Natural killer cell (primary cell): ENCODE data around the gene RASGRP4. TPM values are rescaled to one million over a fixed set of nuclear protein-coding genes. Genes with fewer than 3 reads are reported as not detected.
"Not testable (repeated sequence)": the region's sequence is repeated elsewhere in the genome, so short reads cannot be mapped to it uniquely, and the experiment has no call there.

Source experiments
- ATAC-seq, 3 donors: fragments of 150-1000 bp in 2 of 3; fragments of 200-7000 bp in 1 of 3; cut with Tn5 transposase; 1 replicate in 1 of 3; 2 replicates in 2 of 3; pipeline ENCODE4 v1.10.0; 2021; ENCODE audit warnings: mild to moderate bottlenecking in 2 of 3, moderate library complexity in 2 of 3
- DNase-seq, 2 donors: peaks; one replicate each; pipeline versions ENCODE4 v3.0.0 to v3.0.0-alpha.2; 2013 to 2021; ENCODE audit warnings: mixed read lengths in 1 of 2
- H3K27ac ChIP-seq: one replicate; pipeline ENCODE4 v1.5.1; 2013; ENCODE audit warnings: mild to moderate bottlenecking, low read length
- H3K27me3 ChIP-seq: one replicate; pipeline ENCODE4 v1.6.1; 2013; ENCODE audit warnings: low read length; ENCODE audit not compliant: control insufficient read depth, insufficient read depth
- H3K36me3 ChIP-seq: one replicate; pipeline ENCODE4 v1.6.1; 2013; ENCODE audit warnings: low read length; ENCODE audit not compliant: control insufficient read depth, insufficient read depth
- H3K4me1 ChIP-seq: one replicate; pipeline ENCODE4 v1.6.1; 2013; ENCODE audit warnings: low read length; ENCODE audit not compliant: control insufficient read depth, insufficient read depth
- H3K4me3 ChIP-seq: one replicate; pipeline ENCODE4 v1.5.1; 2013; ENCODE audit warnings: low read length
- H3K9me3 ChIP-seq: one replicate; pipeline ENCODE4 v1.6.1; 2013; ENCODE audit warnings: low read length; ENCODE audit not compliant: control insufficient read depth, insufficient read depth
- H3K27ac Mint-ChIP-seq, 2 donors: one replicate each; pipeline ENCODE4 v1.8.0; 2022; ENCODE audit warnings: mild to moderate bottlenecking in 2 of 2, mixed read lengths in 2 of 2, moderate library complexity in 1 of 2
- H3K27me3 Mint-ChIP-seq, 2 donors: one replicate each; pipeline ENCODE4 v1.8.0; 2022; ENCODE audit warnings: low read depth in 2 of 2, mixed read lengths in 2 of 2
- H3K36me3 Mint-ChIP-seq: one replicate; pipeline ENCODE4 v1.8.0; 2022; ENCODE audit warnings: mixed read lengths
- H3K4me1 Mint-ChIP-seq, 2 donors: one replicate each; pipeline ENCODE4 v1.8.0; 2022; ENCODE audit warnings: mixed read lengths in 2 of 2
- H3K4me3 Mint-ChIP-seq: one replicate; pipeline ENCODE4 v1.8.0; 2022; ENCODE audit warnings: mild to moderate bottlenecking, moderate library complexity, mixed read lengths
- H3K9me3 Mint-ChIP-seq, 2 donors: one replicate each; pipeline ENCODE4 v1.8.0; 2022; ENCODE audit warnings: mixed read lengths in 2 of 2
- CTCF ChIP-seq: fragments of 200-600 bp; IDR thresholded peaks from one replicate; pipeline ENCODE4 v1.8.0; 2022; ENCODE audit warnings: antibody characterized with exemption
- WGBS: methylation state at CpG from one replicate; pipeline ENCODE4 v1.1.7; 2013; ENCODE audit warnings: missing lambda C conversion rate; ENCODE audit not compliant: insufficient coverage; 5-methylcytosine and 5-hydroxymethylcytosine counted together
- intact Hi-C: fragments of 100-400 bp; cut with micrococcal nuclease; formaldehyde crosslinking; loops from one replicate; pipeline ENCODE4 v1.14.2; 2022
- total RNA-seq, 4 donors: library from RNA; stranded (reverse); fragments of 120-200 nt in 1 of 4; gene quantifications; one replicate each; pipeline versions ENCODE4 v1.2.3 to v1.2.4, GENCODE V29; 2013 to 2022

The RASGRP4 gene
- total RNA-seq, 3 donors from 2014 or later (not counting 1 experiment from before 2014, with no cell fraction given): 2.3 to 9.3 (median 5.7) TPM

DNA sequence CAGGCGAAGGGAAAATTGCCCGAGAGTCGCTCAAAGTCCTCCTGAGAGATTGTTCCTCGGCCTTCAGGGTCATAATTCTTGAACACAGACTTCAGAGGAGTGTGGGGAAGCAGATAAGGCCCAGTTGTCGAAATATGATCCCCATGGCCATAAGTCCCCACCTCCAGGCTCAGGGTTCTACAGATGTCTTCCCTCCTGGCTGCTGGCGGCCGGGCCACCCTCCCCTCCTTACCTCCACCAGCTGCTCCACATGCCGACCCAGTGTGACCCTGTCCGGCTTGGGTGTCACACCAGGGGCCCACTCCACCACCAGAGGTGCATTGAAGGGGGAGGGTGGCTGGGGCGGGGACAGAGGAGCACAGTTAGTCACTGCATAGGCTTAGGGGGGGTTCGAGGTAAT lies 13.1 kb downstream of the RASGRP4 start:
- H3K4me3 ChIP-seq: no peak overlapping the region
- Mint-ChIP-seq H3K4me1 (peaks cover 10 to 15% of the 10 kb centered on the region in 2 donors), H3K36me3 (no peaks in the 10 kb centered on the region), H3K27ac (no peak overlapping the region), H3K27me3 (peaks cover 0 to 5% of the 10 kb centered on the region in 2 donors), H3K4me3 (no peak overlapping the region), H3K9me3 (no peaks in the 10 kb centered on the region)
- WGBS: 93% methylated on average over 11 of the region's 11 CpGs
- H3K27me3 ChIP-seq: no peaks in the 10 kb centered on the region
- no peak for TF ChIP-seq CTCF
- H3K9me3 ChIP-seq: no peaks in the 10 kb centered on the region
- no peak overlapping the region for H3K27ac ChIP-seq
- no peak for DNase-seq
- intact Hi-C loops: no loop called here
- no peak for ATAC-seq
- no peaks in the 10 kb centered on the region for H3K36me3 ChIP-seq
- H3K4me1 ChIP-seq: peaks cover 10% of the 10 kb centered on the region

DNA sequence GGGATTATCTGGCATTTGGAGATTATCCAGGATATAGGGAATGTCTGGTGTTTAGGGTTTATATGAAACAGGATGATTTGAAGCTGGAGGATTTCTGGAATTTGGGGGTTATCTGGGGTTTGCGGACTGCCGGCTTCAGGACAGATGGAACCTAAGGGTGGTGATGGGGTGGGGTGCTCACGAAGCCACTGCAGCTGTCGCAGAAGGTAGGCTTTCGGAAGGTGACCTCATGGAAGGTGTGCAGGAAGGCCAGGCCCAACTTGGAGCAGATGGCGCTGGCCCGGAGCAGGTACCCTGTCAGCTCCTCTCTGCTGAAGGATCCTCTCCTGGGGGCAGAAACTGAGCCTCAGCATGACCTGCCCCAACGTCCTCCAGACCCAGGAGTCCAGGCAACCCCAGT lies 13.5 kb downstream of the RASGRP4 start:
- H3K27ac Mint-ChIP-seq: no peak overlapping the region
- H3K9me3 ChIP-seq: no peaks in the 10 kb centered on the region

GRCh38 chr19:38411898-38412297 lies 14.1 kb downstream of the RASGRP4 start:
- H3K4me3 ChIP-seq, H3K36me3 ChIP-seq, H3K4me1 ChIP-seq, H3K27ac Mint-ChIP-seq, H3K36me3 Mint-ChIP-seq, ATAC-seq, H3K9me3 ChIP-seq, H3K27me3 ChIP-seq, H3K27me3 Mint-ChIP-seq, H3K4me1 Mint-ChIP-seq, intact Hi-C loops, H3K9me3 Mint-ChIP-seq, H3K27ac ChIP-seq, DNase-seq, H3K4me3 Mint-ChIP-seq: not testable (repeated sequence)
- 100% methylated on average over 5 of the region's 5 CpGs for WGBS

More for the DNA sequence above, 13.5 kb downstream of the RASGRP4 start:
- peaks cover 5 to 10% of the 10 kb centered on the region in 2 donors for H3K4me1 Mint-ChIP-seq
- Histone ChIP-seq H3K27me3 (no peaks in the 10 kb centered on the region), H3K4me1 (peaks cover 5% of the 10 kb centered on the region), H3K4me3 (no peak overlapping the region), H3K27ac (no peak overlapping the region), H3K36me3 (no peaks in the 10 kb centered on the region)
- peaks cover 0 to 5% of the 10 kb centered on the region in 2 donors for H3K27me3 Mint-ChIP-seq
- intact Hi-C loops: no loop called here
- no peak overlapping the region for H3K4me3 Mint-ChIP-seq
- H3K9me3 Mint-ChIP-seq: no peaks in the 10 kb centered on the region
- DNase-seq (no peak), ATAC-seq (no peak)
- WGBS: 94% methylated on average over 8 of the region's 8 CpGs
- H3K36me3 Mint-ChIP-seq: no peaks in the 10 kb centered on the region
- TF ChIP-seq CTCF: no peak

DNA sequence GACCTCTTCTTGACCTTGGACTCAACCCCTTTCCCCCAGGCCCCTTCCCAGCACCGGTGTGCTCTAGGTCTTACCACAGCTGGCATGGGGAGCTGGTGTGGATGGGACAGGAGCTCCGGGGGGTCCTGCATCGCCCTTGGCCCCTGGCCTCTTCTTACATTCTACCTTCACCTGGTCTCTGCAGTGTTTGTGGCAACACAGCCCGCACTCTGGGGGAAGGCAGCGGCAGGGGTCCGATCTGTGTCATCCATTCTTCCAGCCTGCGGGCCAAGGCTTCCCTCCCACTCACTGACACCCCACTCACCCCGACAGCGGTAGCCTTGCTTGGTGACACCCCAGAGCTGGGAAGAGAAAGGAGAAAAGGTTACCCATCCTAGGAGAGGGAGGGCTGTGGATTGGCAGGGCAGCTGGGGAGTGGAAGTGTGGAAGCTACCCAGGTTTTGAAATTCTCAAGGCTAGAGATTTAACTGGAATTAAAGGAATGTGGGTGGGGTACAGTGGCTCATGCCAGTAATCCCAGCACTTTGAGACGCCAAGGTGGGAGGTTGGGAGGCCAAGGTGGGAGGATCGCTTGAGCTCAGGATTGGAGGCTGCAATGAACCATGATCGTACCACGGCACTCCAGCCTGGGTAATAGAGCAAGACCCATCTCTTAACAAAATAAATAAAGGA lies 14.8 kb downstream of the RASGRP4 start:
- no peak overlapping the region for H3K4me3 ChIP-seq
- H3K36me3 Mint-ChIP-seq: no peaks in the 10 kb centered on the region
- H3K27me3 ChIP-seq: no peaks in the 10 kb centered on the region
- H3K27me3 Mint-ChIP-seq: no peaks in the 10 kb centered on the region
- H3K4me3 Mint-ChIP-seq: no peak overlapping the region
- no peaks in the 10 kb centered on the region for H3K9me3 Mint-ChIP-seq
- H3K4me1 ChIP-seq: no peaks in the 10 kb centered on the region
- DNase-seq (no peak), ATAC-seq (no peak)
- no peaks in the 10 kb centered on the region for H3K4me1 Mint-ChIP-seq
- H3K27ac ChIP-seq: no peak overlapping the region
- 94% methylated on average over 10 of the region's 13 CpGs for WGBS
- H3K9me3 ChIP-seq: no peaks in the 10 kb centered on the region
- TF ChIP-seq CTCF: no peak
- H3K36me3 ChIP-seq: peaks cover 12% of the 10 kb centered on the region
- intact Hi-C loops: no loop called here
- H3K27ac Mint-ChIP-seq: no peak overlapping the region

GRCh38 chr19:38410407-38410806 lies 15.6 kb downstream of the RASGRP4 start:
- H3K4me1 ChIP-seq, H3K36me3 Mint-ChIP-seq, ATAC-seq, H3K9me3 Mint-ChIP-seq, H3K27ac ChIP-seq, H3K4me3 Mint-ChIP-seq, H3K27ac Mint-ChIP-seq, H3K27me3 Mint-ChIP-seq, H3K4me1 Mint-ChIP-seq, H3K4me3 ChIP-seq, intact Hi-C loops, DNase-seq, H3K9me3 ChIP-seq, H3K27me3 ChIP-seq: not testable (repeated sequence)
- WGBS: 80% methylated on average over 4 of the region's 6 CpGs
- H3K36me3 ChIP-seq: peaks cover 15% of the 10 kb centered on the region
